A549 (cell line): ENCODE data around the gene IGF2. TPM values are rescaled to one million over a fixed set of nuclear protein-coding genes. Genes with fewer than 3 reads are reported as not detected.

Source experiments
- ATAC-seq, 2 experiments: fragments of 200-7000 bp in 1 of 2; fragments of >200 bp in 1 of 2; cut with Nextera tagmentation in 1 of 2; cut with Tn5 transposase in 1 of 2; 3 replicates each; pipeline versions ENCODE4 v1.8.0 to v1.9.1; 2018 to 2020; ENCODE audit warnings: mild to moderate bottlenecking in 1 of 2, moderate library complexity in 1 of 2
- CTCF ChIA-PET: fragments of 300-600 bp; sonication (Branson Sonifier 250); formaldehyde crosslinking; extraction: SDS; loops from one replicate; lab custom pipeline; 2021; ENCODE audit warnings: antibody characterized with exemption, inconsistent platforms; lab: Yijun Ruan, JAX
- POLR2A ChIA-PET: fragments of 350-600 bp; formaldehyde crosslinking; extraction: SDS; loops from one replicate; lab custom pipeline; 2021; ENCODE audit warnings: antibody characterized with exemption, inconsistent platforms; lab: Yijun Ruan, JAX
- DNase-seq, 2 experiments: peaks; one replicate each; pipeline versions ENCODE4 v3.0.0 to v3.0.0-alpha.2; 2011 to 2016; ENCODE audit warnings: low read depth in 1 of 2, low spot score in 1 of 2
- FAIRE-seq: peaks from 2 replicates; lab custom pipeline; 2011; peaks lifted over from hg19 to GRCh38; lab: Jason Lieb, UNC
- H3K27ac ChIP-seq, 2 experiments: fragments of >200 bp; sonication (Bioruptor Twin); formaldehyde crosslinking; 3 replicates each; pipeline ENCODE4 v1.5.1; 2016 to 2017
- H3K4me1 ChIP-seq: fragments of >200 bp; sonication (Bioruptor Twin); formaldehyde crosslinking; 3 replicates; pipeline ENCODE4 v1.6.1; 2016
- H3K4me2 ChIP-seq: fragments of >200 bp; sonication (Bioruptor Twin); formaldehyde crosslinking; 3 replicates; pipeline ENCODE4 v1.6.1; 2016
- H3K4me3 ChIP-seq: fragments of >200 bp; sonication (Bioruptor Twin); formaldehyde crosslinking; 3 replicates; pipeline ENCODE4 v1.5.1; 2016
- H3K9me3 ChIP-seq: fragments of >200 bp; sonication (Bioruptor Twin); formaldehyde crosslinking; 3 replicates; pipeline ENCODE4 v1.6.1; 2016
- CBX2 ChIP-seq: fragments of 200-600 bp; sonication (generic); IDR thresholded peaks from 2 replicates; pipeline ENCODE4 v1.6.1; 2016; ENCODE audit warnings: low read depth, mild to moderate bottlenecking, borderline replicate concordance
- CEBPB ChIP-seq, 2 experiments: fragments of >200 bp in 1 of 2; sonication (Bioruptor Twin) in 1 of 2; formaldehyde crosslinking in 1 of 2; IDR thresholded peaks; 2 replicates each; pipeline ENCODE4 v1.6.1; 2012 to 2016
- CHD2 ChIP-seq: fragments of 150-350 bp; IDR thresholded peaks from 2 replicates; pipeline ENCODE4 v1.6.1; 2014; ENCODE audit warnings: low read length; ENCODE audit not compliant: partially characterized antibody
- CHD4 ChIP-seq: fragments of 200-600 bp; sonication (generic); IDR thresholded peaks from 2 replicates; pipeline ENCODE4 v1.6.1; 2016; ENCODE audit warnings: antibody characterized with exemption, mild to moderate bottlenecking, borderline replicate concordance
- EHF ChIP-seq: fragments of 250-450 bp; sonication (Bioruptor Pico); IDR thresholded peaks from 2 replicates; pipeline ENCODE4 v1.5.0; 2020; ENCODE audit warnings: mild to moderate bottlenecking
- EP300 ChIP-seq, 2 experiments: fragments of >200 bp; sonication (Bioruptor Twin); formaldehyde crosslinking; IDR thresholded peaks; 2 replicates in 1 of 2; 3 replicates in 1 of 2; pipeline ENCODE4 v1.6.1; 2016 to 2017
- FOSB ChIP-seq: fragments of 250-450 bp; sonication (Bioruptor Pico); IDR thresholded peaks from 2 replicates; pipeline ENCODE4 v1.5.0; 2020; ENCODE audit warnings: mild to moderate bottlenecking, moderate library complexity
- HDAC2 ChIP-seq: fragments of 200-600 bp; sonication (generic); IDR thresholded peaks from 2 replicates; pipeline ENCODE4 v1.6.1; 2016
- HOXA7 ChIP-seq: fragments of 250-450 bp; sonication (Bioruptor Pico); IDR thresholded peaks from 2 replicates; pipeline ENCODE4 v1.5.0; 2020; ENCODE audit warnings: mild to moderate bottlenecking, moderate library complexity
- HOXB13 ChIP-seq: fragments of 250-450 bp; sonication (Bioruptor Pico); IDR thresholded peaks from 2 replicates; pipeline ENCODE4 v1.5.0; 2020; ENCODE audit warnings: low read depth, mild to moderate bottlenecking, moderate library complexity
- JUN ChIP-seq, 2 experiments: fragments of >200 bp; sonication (Bioruptor Twin); formaldehyde crosslinking; IDR thresholded peaks; 2 replicates in 1 of 2; 3 replicates in 1 of 2; pipeline ENCODE4 v1.6.1; 2016 to 2017
- JUNB ChIP-seq: fragments of >200 bp; sonication (Bioruptor Twin); formaldehyde crosslinking; IDR thresholded peaks from 2 replicates; pipeline ENCODE4 v1.6.1; 2016
- KDM1A ChIP-seq: fragments of 200-600 bp; sonication (generic); IDR thresholded peaks from 2 replicates; pipeline ENCODE4 v1.6.1; 2016; ENCODE audit warnings: low read depth, mild to moderate bottlenecking
- MAFK ChIP-seq: fragments of 450-650 bp; IDR thresholded peaks from 2 replicates; pipeline ENCODE4 v1.6.1; 2014; ENCODE audit not compliant: partially characterized antibody
- NPAS2 ChIP-seq: fragments of 250-450 bp; sonication (Bioruptor Pico); IDR thresholded peaks from 2 replicates; pipeline ENCODE4 v1.8.0; 2022; ENCODE audit warnings: mild to moderate bottlenecking, moderate library complexity, borderline replicate concordance
- NR3C1 ChIP-seq: fragments of >200 bp; sonication (Bioruptor Twin); formaldehyde crosslinking; IDR thresholded peaks from 3 replicates; pipeline ENCODE4 v1.6.1; 2017
- PHF8 ChIP-seq: fragments of 200-600 bp; sonication (generic); IDR thresholded peaks from 2 replicates; pipeline ENCODE4 v1.6.1; 2016; ENCODE audit warnings: low read depth, mild to moderate bottlenecking, antibody characterized with exemption, moderate library complexity, borderline replicate concordance
- POLR2AphosphoS2 ChIP-seq: conservative IDR thresholded peaks from 2 replicates; pipeline ENCODE4 v1.6.1; 2012; ENCODE audit warnings: low read length, improper control_type of control experiment, inconsistent platforms
- RAD21 ChIP-seq, 2 experiments: fragments of >200 bp in 1 of 2; sonication (Bioruptor Twin) in 1 of 2; formaldehyde crosslinking in 1 of 2; IDR thresholded peaks in 1 of 2; conservative IDR thresholded peaks in 1 of 2; 2 replicates in 1 of 2; 3 replicates in 1 of 2; pipeline ENCODE4 v1.6.1; 2012 to 2018; ENCODE audit warnings: inconsistent platforms in 1 of 2
- RARB ChIP-seq: fragments of 250-450 bp; sonication (Bioruptor Pico); IDR thresholded peaks from 2 replicates; pipeline ENCODE4 v1.8.0; 2021; ENCODE audit warnings: mild to moderate bottlenecking, moderate library complexity
- RCOR1 ChIP-seq: fragments of 150-350 bp; IDR thresholded peaks from 2 replicates; pipeline ENCODE4 v1.6.1; 2014; ENCODE audit warnings: antibody characterized with exemption, low read length, low read depth
- RNF2 ChIP-seq: fragments of 200-600 bp; sonication (generic); IDR thresholded peaks from 2 replicates; pipeline ENCODE4 v1.6.1; 2016; ENCODE audit warnings: low read depth, mild to moderate bottlenecking, antibody characterized with exemption, moderate library complexity, borderline replicate concordance
- ZFP36 ChIP-seq: fragments of 450-650 bp; IDR thresholded peaks from 2 replicates; pipeline ENCODE4 v1.6.1; 2014; ENCODE audit warnings: borderline replicate concordance; ENCODE audit not compliant: partially characterized antibody
- WGBS: methylation state at CpG from one replicate; pipeline ENCODE4 v1.1.6; 2017; ENCODE audit errors: missing lambda C conversion rate; 5-methylcytosine and 5-hydroxymethylcytosine counted together
- polyA plus RNA-seq, 4 experiments: library from polyadenylated mRNA; depleted of rRNA in 3 of 4; stranded (reverse); fragments of >200 nt; fragmentation: RNase III in 1 of 4; extraction: RNeasy Plus Mini Kit Qiagen cat#74134 plus additional on column Dnase treatment in 1 of 4; gene quantifications; 2 replicates in 3 of 4; 3 replicates in 1 of 4; pipeline ENCODE4 v1.2.3, GENCODE V29; 2011 to 2017
- TF ChIP-seq, protein P1 (sequence below): IDR thresholded peaks from 2 replicates; pipeline ENCODE4 v1.6.1; 2012; ENCODE audit warnings: low read depth, borderline replicate concordance
- TF ChIP-seq, protein P2 (sequence below): IDR thresholded peaks from 2 replicates; pipeline ENCODE4 v1.6.1; 2012
- TF ChIP-seq, protein P3 (sequence below): fragments of 200-600 bp; sonication (generic); IDR thresholded peaks from 2 replicates; pipeline ENCODE4 v1.6.1; 2016; ENCODE audit warnings: antibody characterized with exemption, mild to moderate bottlenecking, moderate library complexity

Gene IGF2
- polyA plus RNA-seq, 2 of the 4 experiments (the other 2 are of a cell fraction), result 2.0 to 2.9 TPM

DNA sequence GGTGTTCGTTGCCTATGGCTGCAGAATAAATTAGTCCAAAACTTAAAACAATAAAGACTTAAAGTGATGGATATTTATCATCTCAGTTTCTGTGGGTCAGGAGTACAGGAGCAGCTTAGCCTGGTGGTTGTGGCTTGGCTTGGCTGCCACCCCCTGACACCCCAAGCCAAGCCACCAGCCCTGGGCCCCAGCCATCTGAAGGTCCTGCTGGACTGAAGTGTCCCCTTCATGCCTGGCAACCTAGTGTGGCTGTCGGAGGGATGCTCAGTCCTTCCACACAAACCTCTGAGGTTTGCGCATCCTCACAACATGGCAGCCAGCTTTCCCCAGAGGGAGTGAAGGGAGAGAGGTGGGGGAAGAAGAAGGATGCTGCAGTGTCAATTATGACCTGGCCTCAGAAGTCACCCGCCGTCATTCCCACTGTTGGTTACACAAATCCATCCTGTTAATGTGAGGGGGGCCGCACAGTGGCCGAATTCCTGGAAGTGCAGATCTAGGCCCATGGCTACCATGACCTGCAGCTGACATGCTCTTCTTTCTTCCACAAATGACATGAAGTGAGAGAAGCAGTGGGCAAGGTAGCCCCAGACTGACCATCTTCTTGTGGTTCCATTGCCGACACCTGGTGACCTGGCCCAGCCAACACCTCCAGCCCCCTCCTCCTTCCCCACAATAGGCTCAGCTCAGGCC lies 31.1 kb downstream of the IGF2 start (continued):
- TF ChIP-seq, protein P1, sequence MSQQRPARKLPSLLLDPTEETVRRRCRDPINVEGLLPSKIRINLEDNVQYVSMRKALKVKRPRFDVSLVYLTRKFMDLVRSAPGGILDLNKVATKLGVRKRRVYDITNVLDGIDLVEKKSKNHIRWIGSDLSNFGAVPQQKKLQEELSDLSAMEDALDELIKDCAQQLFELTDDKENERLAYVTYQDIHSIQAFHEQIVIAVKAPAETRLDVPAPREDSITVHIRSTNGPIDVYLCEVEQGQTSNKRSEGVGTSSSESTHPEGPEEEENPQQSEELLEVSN, result no peak
- TF ChIP-seq RAD21 (conservative IDR thresholded peaks at IDR 0.05 in 1 of 2, IDR thresholded peaks at IDR 0.05 in 1 of 2), result no peak
- no peak for TF ChIP-seq NR3C1

DNA sequence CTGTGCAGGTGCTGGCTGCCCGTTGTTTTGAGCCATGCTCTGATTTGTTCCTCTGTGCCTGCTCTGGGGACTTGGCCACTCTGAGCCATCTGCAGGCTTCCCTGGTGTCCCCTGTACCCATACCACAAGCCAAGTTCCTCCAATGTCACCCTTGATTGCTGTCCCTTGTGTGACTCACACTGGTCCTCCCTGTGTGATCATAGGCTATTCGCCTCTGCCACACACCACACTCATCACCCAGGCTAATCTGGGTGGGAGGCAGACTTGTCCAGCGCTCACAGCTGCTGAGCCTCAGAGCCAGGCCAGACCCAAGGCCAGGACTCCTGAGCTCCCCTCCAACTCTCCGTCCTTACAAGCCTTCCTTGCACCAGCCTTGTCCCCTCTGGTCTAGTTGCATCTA lies 31.7 kb downstream of the IGF2 start:
- CTCF ChIA-PET, result interaction anchor here (1.2 kb wide), 2 partner anchors 26 to 44 kb away, joined by 3 to 7 read pairs; no protein-coding TSS in a partner anchor
- H3K4me1 ChIP-seq, result no peaks in the 10 kb centered on the region
- no peak for ATAC-seq
- no peak overlapping the region for H3K27ac ChIP-seq
- POLR2A ChIA-PET, result no interaction called here
- H3K4me2 ChIP-seq, result no peak overlapping the region
- 31% methylated on average over 3 of the region's 4 CpGs for WGBS
- FAIRE-seq, result no peak
- H3K4me3 ChIP-seq, result no peak overlapping the region
- TF ChIP-seq PHF8 (no peak), CBX2 (no peak), HDAC2 (no peak), CHD2 (no peak), FOSB (CRISPR knock-in tag) (no peak), RARB (CRISPR knock-in tag) (no peak), EP300 (IDR thresholded peaks at IDR 0.05) (no peak), JUN (IDR thresholded peaks at IDR 0.05) (no peak), EHF (no peak), KDM1A (no peak), CEBPB (IDR thresholded peaks at IDR 0.05) (no peak), CHD4 (no peak), RCOR1 (no peak), RNF2 (no peak), POLR2AphosphoS2 (no peak), ZFP36 (no peak)
- TF ChIP-seq, protein P2, sequence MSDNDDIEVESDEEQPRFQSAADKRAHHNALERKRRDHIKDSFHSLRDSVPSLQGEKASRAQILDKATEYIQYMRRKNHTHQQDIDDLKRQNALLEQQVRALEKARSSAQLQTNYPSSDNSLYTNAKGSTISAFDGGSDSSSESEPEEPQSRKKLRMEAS, result no peak
- TF ChIP-seq, all 56 proteins: peak for 0
- no peak for DNase-seq
- no peaks in the 10 kb centered on the region for H3K9me3 ChIP-seq

DNA sequence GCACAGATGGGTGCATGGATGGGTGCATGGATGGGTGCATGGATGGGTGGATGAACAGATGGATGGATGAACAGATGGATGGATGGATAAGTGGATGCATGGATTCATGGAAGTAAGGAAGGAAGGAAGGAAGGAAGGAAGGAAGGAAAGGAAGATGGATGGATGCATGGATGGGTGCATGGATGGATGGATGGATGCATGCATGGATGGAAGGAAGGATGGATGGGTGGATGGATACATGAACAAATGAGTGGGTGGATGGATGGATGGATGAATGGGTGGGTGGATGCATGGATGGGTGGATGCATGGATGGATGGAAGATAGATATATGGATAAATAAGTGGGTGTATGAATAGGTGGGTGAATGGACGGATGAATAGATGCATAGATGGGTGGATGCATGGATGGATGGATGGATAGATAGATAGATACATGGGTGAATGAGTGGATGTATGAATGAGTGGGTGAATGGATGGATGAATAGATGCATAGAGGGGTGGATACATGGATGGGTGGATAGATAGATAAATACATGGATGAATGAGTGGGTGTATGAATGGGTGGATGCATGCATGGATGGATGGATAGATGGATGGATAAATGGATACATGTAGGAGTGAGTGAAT lies 32.5 kb downstream of the IGF2 start:
- FAIRE-seq, result no peak
- no peak overlapping the region for H3K27ac ChIP-seq
- POLR2A ChIA-PET, result no interaction called here
- TF ChIP-seq, protein P3, sequence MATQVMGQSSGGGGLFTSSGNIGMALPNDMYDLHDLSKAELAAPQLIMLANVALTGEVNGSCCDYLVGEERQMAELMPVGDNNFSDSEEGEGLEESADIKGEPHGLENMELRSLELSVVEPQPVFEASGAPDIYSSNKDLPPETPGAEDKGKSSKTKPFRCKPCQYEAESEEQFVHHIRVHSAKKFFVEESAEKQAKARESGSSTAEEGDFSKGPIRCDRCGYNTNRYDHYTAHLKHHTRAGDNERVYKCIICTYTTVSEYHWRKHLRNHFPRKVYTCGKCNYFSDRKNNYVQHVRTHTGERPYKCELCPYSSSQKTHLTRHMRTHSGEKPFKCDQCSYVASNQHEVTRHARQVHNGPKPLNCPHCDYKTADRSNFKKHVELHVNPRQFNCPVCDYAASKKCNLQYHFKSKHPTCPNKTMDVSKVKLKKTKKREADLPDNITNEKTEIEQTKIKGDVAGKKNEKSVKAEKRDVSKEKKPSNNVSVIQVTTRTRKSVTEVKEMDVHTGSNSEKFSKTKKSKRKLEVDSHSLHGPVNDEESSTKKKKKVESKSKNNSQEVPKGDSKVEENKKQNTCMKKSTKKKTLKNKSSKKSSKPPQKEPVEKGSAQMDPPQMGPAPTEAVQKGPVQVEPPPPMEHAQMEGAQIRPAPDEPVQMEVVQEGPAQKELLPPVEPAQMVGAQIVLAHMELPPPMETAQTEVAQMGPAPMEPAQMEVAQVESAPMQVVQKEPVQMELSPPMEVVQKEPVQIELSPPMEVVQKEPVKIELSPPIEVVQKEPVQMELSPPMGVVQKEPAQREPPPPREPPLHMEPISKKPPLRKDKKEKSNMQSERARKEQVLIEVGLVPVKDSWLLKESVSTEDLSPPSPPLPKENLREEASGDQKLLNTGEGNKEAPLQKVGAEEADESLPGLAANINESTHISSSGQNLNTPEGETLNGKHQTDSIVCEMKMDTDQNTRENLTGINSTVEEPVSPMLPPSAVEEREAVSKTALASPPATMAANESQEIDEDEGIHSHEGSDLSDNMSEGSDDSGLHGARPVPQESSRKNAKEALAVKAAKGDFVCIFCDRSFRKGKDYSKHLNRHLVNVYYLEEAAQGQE, result no peak
- TF ChIP-seq MAFK, result no peak
- TF ChIP-seq KDM1A, result no peak
- TF ChIP-seq RNF2, result no peak
- TF ChIP-seq CEBPB (IDR thresholded peaks at IDR 0.05), result no peak
- TF ChIP-seq HOXA7 (CRISPR knock-in tag), result no peak
- no peak for TF ChIP-seq HOXB13 (CRISPR knock-in tag)
- no peak for TF ChIP-seq NPAS2
- TF ChIP-seq JUNB, result no peak
- TF ChIP-seq RCOR1, result no peak
- TF ChIP-seq, all 56 proteins: peak for 0
- H3K4me1 ChIP-seq, result no peaks in the 10 kb centered on the region
- H3K9me3 ChIP-seq, result no peaks in the 10 kb centered on the region
- DNase-seq (no peak), ATAC-seq (no peak)
- no peak overlapping the region for H3K4me2 ChIP-seq
- CTCF ChIA-PET, result no interaction called here
- no peak overlapping the region for H3K4me3 ChIP-seq
- WGBS, result 41% methylated on average over 1 of the region's 1 CpG
